ENCODE data around the gene SLFN11. TPM values are rescaled to one million over a fixed set of nuclear protein-coding genes. Genes with fewer than 3 reads are reported as not detected.
A peak's percentile ranks its signal among the peaks of the same experiment; 100 is the strongest.

SLFN11 gene
- total RNA-seq, 2 experiments from 2014 or later, result 64.8 to 68.8 TPM

- no peaks in the 10 kb centered on the region for H3K27me3 Mint-ChIP-seq
- peaks cover 19% of the 10 kb centered on the region for H3K4me1 Mint-ChIP-seq (ENCODE audit: low read depth)
- ChIA-PET POLR2A (no interaction called here), CTCF (interaction anchor here (1.1 kb wide), 1 partner anchor 65 kb away, joined by 3 read pairs; no protein-coding TSS in a partner anchor)
- H3K9me3 Mint-ChIP-seq, result peaks cover 7% of the 10 kb centered on the region
- intact Hi-C loops (cut with micrococcal nuclease), result no loop called here
- no peak overlapping the region for H3K4me3 Mint-ChIP-seq
- no peak overlapping the region for H3K27ac Mint-ChIP-seq
- DNase-seq, result no peak
- H3K36me3 Mint-ChIP-seq, result peaks cover 4% of the 10 kb centered on the region
These were observed 4.3 kb upstream of the SLFN11 start for GRCh38 chr17:35377706-35378105.

GRCh38 chr17:35377068-35377467 lies 3.6 kb upstream of the SLFN11 start:
- H3K4me1 Mint-ChIP-seq (ENCODE audit: low read depth), result peaks cover 19% of the 10 kb centered on the region
- intact Hi-C loops (cut with micrococcal nuclease), result no loop called here
- H3K27me3 Mint-ChIP-seq, result no peaks in the 10 kb centered on the region
- H3K4me3 Mint-ChIP-seq, result no peak overlapping the region
- H3K27ac Mint-ChIP-seq, result no peak overlapping the region
- no peak for DNase-seq
- H3K36me3 Mint-ChIP-seq, result peaks cover 5% of the 10 kb centered on the region
- CTCF ChIA-PET, result interaction anchor here (1.1 kb wide), 1 partner anchor 65 kb away, joined by 3 read pairs; no protein-coding TSS in a partner anchor
- POLR2A ChIA-PET, result no interaction called here
- H3K9me3 Mint-ChIP-seq, result peaks cover 7% of the 10 kb centered on the region

- peaks cover 13% of the 10 kb centered on the region for H3K36me3 Mint-ChIP-seq
- H3K4me1 Mint-ChIP-seq (ENCODE audit: low read depth), result peaks cover 27% of the 10 kb centered on the region
- POLR2A ChIA-PET, result interaction anchor here (0.9 kb wide), 1 partner anchor 72 kb away, joined by 3 read pairs; the partner anchor contains the start of gene SLFN13
- DNase-seq, result no peak
- no peak overlapping the region for H3K4me3 Mint-ChIP-seq
- H3K9me3 Mint-ChIP-seq, result peaks cover 11% of the 10 kb centered on the region
- H3K27me3 Mint-ChIP-seq, result no peaks in the 10 kb centered on the region
- CTCF ChIA-PET, result no interaction called here
- H3K27ac Mint-ChIP-seq, result peak overlapping the region; percentile 57
- intact Hi-C loops (cut with micrococcal nuclease), result no loop called here
These were observed 2.8 kb upstream of the SLFN11 start for GRCh38 chr17:35376245-35376644.

GRCh38 chr17:35374766-35375344 lies 1.4 kb upstream of the SLFN11 start:
- H3K27me3 Mint-ChIP-seq, result no peaks in the 10 kb centered on the region
- H3K36me3 Mint-ChIP-seq, result peaks cover 26% of the 10 kb centered on the region
- H3K4me3 Mint-ChIP-seq, result peak overlapping the region; percentile 96
- H3K9me3 Mint-ChIP-seq, result peaks cover 21% of the 10 kb centered on the region
- H3K27ac Mint-ChIP-seq, result peak overlapping the region; percentile 97
- ChIA-PET CTCF (interaction anchor here (0.6 to 1.5 kb wide), 2 partner anchors 145 to 167 kb away, joined by 3 to 4 read pairs; no protein-coding TSS in a partner anchor), POLR2A (interaction anchor here (0.6 to 3.0 kb wide), 8 partner anchors 9 to 1103 kb away, joined by 3 to 26 read pairs (median 4); partner anchors contain the start of genes LIG3 and SLFN12L)
- H3K4me1 Mint-ChIP-seq (ENCODE audit: low read depth), result peaks cover 41% of the 10 kb centered on the region
- intact Hi-C loops (cut with micrococcal nuclease), result loop anchor here (1.0 to 2.0 kb wide), 3 partner anchors 62 to 130 kb away; partner anchors contain the start of gene SLFN13
- no peak for DNase-seq

DNA sequence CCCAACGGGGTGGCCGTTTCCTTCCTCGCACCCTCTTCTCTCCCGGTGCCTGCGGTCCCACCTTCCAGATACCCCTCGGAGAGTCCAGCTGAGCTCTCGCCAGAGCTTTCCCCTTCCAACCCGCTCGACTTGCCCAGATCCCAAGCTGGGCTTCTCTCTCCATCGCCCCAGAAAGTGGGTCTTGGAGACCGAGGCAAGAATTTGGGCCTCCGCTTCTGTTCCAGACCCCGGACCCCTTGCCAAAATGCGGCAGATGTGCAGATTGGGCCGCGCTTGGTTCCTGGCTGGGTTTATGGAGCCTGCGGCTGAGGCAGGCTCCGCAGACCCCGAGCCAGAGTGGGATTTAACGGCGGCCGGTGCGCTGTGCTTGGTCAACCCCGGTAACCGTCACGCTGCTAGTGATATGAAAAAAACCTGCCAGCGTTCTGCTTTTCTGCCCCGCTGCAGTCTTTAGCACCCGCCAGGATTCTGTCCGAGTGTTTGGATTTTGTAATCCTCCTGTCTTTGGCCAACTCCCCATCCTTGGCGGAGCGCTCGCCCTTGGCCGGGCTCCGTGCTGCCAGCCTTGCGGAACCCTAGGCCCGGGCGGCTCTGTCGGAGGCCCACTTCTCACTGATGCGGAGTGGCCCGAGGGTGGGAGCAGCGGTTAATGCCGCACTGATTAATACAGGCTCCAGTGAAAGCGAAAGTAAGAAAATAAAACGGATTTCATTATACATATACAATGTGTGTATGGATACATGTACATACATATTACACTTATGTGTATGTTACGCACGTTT lies 754 bp upstream of the SLFN11 start:
- CTCF ChIA-PET, result interaction anchor here (0.6 to 3.5 kb wide), 10 partner anchors 61 to 168 kb away, joined by 3 to 13 read pairs (median 4); no protein-coding TSS in a partner anchor
- intact Hi-C loops (cut with micrococcal nuclease), result loop anchor here (1.0 to 2.0 kb wide), 8 partner anchors 59 to 435 kb away; partner anchors contain the start of genes AP2B1, SLFN12L, SLFN13 and TAF15
- POLR2A ChIA-PET, result interaction anchor here (0.7 to 3.0 kb wide), 23 partner anchors 13 to 351 kb away, joined by 3 to 26 read pairs (median 4); partner anchors contain the start of genes SLFN12L, SLFN13 and SLFN5
- peak overlapping the region; percentile 97 for H3K27ac Mint-ChIP-seq
- peak overlapping the region; percentile 96 for H3K4me3 Mint-ChIP-seq
- H3K9me3 Mint-ChIP-seq, result peaks cover 21% of the 10 kb centered on the region
- H3K36me3 Mint-ChIP-seq, result peaks cover 33% of the 10 kb centered on the region
- H3K4me1 Mint-ChIP-seq (ENCODE audit: low read depth), result peaks cover 47% of the 10 kb centered on the region
- DNase-seq, result peak; percentile 73
- no peaks in the 10 kb centered on the region for H3K27me3 Mint-ChIP-seq

DNA sequence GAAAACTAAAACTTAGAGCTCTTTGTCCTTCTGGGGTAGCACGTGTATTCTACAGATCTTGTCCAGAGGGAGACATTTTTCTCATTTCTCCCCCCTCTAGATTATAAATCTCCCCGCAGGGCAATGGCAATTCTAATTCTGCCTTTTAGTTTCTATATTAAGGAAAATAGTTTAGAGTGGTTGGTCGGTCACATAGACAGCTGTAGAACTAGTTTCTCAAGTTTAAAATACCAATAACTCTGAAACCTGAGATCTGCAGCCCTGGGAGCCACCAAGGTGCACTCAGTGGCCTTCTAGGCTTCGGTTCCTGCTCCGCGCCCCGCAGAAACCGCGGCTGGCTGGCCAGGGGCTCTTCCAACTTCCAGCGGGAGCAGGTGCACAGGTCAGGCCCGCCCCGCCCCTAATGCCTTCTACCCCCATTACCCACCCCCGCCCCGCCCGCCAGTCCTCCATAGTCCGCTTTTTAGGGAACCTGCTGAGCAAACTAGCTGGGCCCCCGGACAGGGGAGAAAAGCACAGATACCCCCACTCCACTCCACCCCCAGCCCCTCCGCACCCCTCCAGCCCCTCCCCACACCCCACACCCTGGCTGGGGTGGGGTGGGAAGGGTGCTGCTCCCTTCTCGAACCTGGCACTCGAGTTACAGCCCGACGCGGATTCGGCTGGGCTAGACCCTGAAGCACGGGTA lies 431 bp downstream of the SLFN11 start:
- Mint-ChIP-seq H3K36me3 (peaks cover 38% of the 10 kb centered on the region), H3K4me3 (peak overlapping the region; percentile 96), H3K4me1 (ENCODE audit: low read depth) (peaks cover 59% of the 10 kb centered on the region), H3K27me3 (no peaks in the 10 kb centered on the region), H3K9me3 (peaks cover 21% of the 10 kb centered on the region), H3K27ac (peak overlapping the region; percentile 97)
- POLR2A ChIA-PET, result interaction anchor here (0.6 to 3.0 kb wide), 24 partner anchors 14 to 1022 kb away, joined by 3 to 26 read pairs (median 4); partner anchors contain the start of genes SLFN12L, SLFN13 and SLFN5
- CTCF ChIA-PET, result interaction anchor here (0.6 to 3.5 kb wide), 8 partner anchors 13 to 169 kb away, joined by 3 to 13 read pairs (median 4); no protein-coding TSS in a partner anchor
- DNase-seq, result peak; percentile 44
- intact Hi-C loops (cut with micrococcal nuclease), result loop anchor here (1.0 to 2.0 kb wide), 5 partner anchors 60 to 436 kb away; partner anchors contain the start of genes AP2B1, SLFN12L and TAF15

DNA sequence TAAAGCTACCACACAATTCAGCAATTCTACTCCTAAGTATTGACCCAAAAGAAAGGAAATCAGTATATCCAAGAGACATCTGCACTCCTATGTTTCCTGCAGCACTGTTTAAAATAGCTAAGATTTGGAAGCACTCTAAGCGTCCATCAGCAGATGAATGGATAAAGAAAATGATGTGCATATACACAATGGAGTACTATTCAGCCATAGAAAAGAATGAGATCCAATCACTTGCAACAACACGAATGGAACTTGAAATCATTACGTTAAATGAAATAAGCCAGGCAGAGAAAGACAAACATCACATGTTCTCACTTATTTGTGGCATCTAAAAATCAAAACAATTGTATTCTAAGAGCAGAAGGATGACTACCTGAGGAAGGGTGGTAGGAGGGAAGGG lies 1.5 kb downstream of the SLFN11 start:
- peaks cover 21% of the 10 kb centered on the region for H3K9me3 Mint-ChIP-seq
- no peak overlapping the region for H3K27ac Mint-ChIP-seq
- peaks cover 60% of the 10 kb centered on the region for H3K4me1 Mint-ChIP-seq (ENCODE audit: low read depth)
- no peak for DNase-seq
- intact Hi-C loops (cut with micrococcal nuclease), result loop anchor here (2.0 kb wide), 4 partner anchors 115 to 437 kb away; partner anchors contain the start of genes AP2B1, SLFN12L and TAF15
- peak overlapping the region; percentile 96 for H3K4me3 Mint-ChIP-seq
- CTCF ChIA-PET, result interaction anchor here (3.5 kb wide), 1 partner anchor 59 kb away, joined by 13 read pairs; no protein-coding TSS in a partner anchor
- POLR2A ChIA-PET, result interaction anchor here (2.7 kb wide), 1 partner anchor 159 kb away, joined by 9 read pairs; no protein-coding TSS in a partner anchor
- no peaks in the 10 kb centered on the region for H3K27me3 Mint-ChIP-seq
- peaks cover 44% of the 10 kb centered on the region for H3K36me3 Mint-ChIP-seq

GRCh38 chr17:35368081-35368830 lies 5.2 kb downstream of the SLFN11 start:
- ChIA-PET CTCF (interaction anchor here (0.6 to 1.0 kb wide), 2 partner anchors 55 to 1172 kb away, joined by 3 read pairs; no protein-coding TSS in a partner anchor), POLR2A (no interaction called here)
- intact Hi-C loops (cut with micrococcal nuclease), result no loop called here
- Mint-ChIP-seq H3K27ac (no peak overlapping the region), H3K27me3 (no peaks in the 10 kb centered on the region), H3K36me3 (peaks cover 60% of the 10 kb centered on the region), H3K4me1 (ENCODE audit: low read depth) (peaks cover 54% of the 10 kb centered on the region), H3K4me3 (no peak overlapping the region), H3K9me3 (peaks cover 21% of the 10 kb centered on the region)
- peak; percentile 30 for DNase-seq

GRCh38 chr17:35361027-35361426 lies 12.4 kb downstream of the SLFN11 start:
- intact Hi-C loops (cut with micrococcal nuclease), result no loop called here
- no peak overlapping the region for H3K4me3 Mint-ChIP-seq
- POLR2A ChIA-PET, result interaction anchor here (1.4 kb wide), 1 partner anchor 13 kb away, joined by 4 read pairs; no protein-coding TSS in a partner anchor

DNA sequence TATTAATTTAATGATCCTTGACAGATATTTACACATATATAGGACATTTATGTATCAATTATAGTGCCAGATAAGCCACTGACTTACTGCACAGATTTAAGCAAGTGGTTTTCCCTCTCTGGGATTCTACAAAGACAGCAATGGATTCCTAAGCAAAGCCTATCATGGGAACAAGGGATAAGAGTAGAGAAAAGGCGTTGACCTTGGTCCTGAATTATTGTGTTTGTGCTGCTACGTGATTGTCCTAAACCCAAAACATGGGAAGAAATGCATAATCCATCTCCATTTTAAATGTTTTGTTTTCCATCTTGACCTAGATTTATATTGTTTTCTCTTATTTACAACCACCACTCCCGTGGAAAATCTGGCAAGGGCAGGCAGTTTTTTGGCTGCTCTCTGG lies 14.0 kb downstream of the SLFN11 start:
- ChIA-PET CTCF (no interaction called here), POLR2A (no interaction called here)
- Mint-ChIP-seq H3K4me3 (no peak overlapping the region), H3K4me1 (ENCODE audit: low read depth) (peaks cover 35% of the 10 kb centered on the region), H3K36me3 (peaks cover 74% of the 10 kb centered on the region), H3K9me3 (no peaks in the 10 kb centered on the region), H3K27me3 (no peaks in the 10 kb centered on the region), H3K27ac (no peak overlapping the region)
- DNase-seq, result no peak
- intact Hi-C loops (cut with micrococcal nuclease), result no loop called here

More at GRCh38 chr17:35361027-35361426, 12.4 kb downstream of the SLFN11 start:
- CTCF ChIA-PET, result interaction anchor here (0.7 kb wide), 1 partner anchor 48 kb away, joined by 3 read pairs; no protein-coding TSS in a partner anchor
- DNase-seq, result no peak
- Mint-ChIP-seq H3K36me3 (peaks cover 70% of the 10 kb centered on the region), H3K27ac (no peak overlapping the region), H3K27me3 (no peaks in the 10 kb centered on the region), H3K9me3 (no peaks in the 10 kb centered on the region), H3K4me1 (ENCODE audit: low read depth) (peaks cover 33% of the 10 kb centered on the region)

- CTCF ChIA-PET, result no interaction called here
- peaks cover 41% of the 10 kb centered on the region for H3K36me3 Mint-ChIP-seq
- intact Hi-C loops (cut with micrococcal nuclease), result no loop called here
- peaks cover 11% of the 10 kb centered on the region for H3K4me1 Mint-ChIP-seq (ENCODE audit: low read depth)
- no peaks in the 10 kb centered on the region for H3K27me3 Mint-ChIP-seq
- no peak overlapping the region for H3K27ac Mint-ChIP-seq
- no peak overlapping the region for H3K4me3 Mint-ChIP-seq
- POLR2A ChIA-PET, result no interaction called here
- no peak for DNase-seq
- H3K9me3 Mint-ChIP-seq, result no peaks in the 10 kb centered on the region
These were observed 21.1 kb downstream of the SLFN11 start for GRCh38 chr17:35352284-35352683.

All from activated CD4-positive, alpha-beta memory T cell treated with anti-CD3 and anti-CD28 coated beads for 36 hours (primary cell).